ENCODE results near the gene DNAJC3.
A peak's percentile ranks its signal among the peaks of the same experiment; 100 is the strongest.

Gene DNAJC3

GRCh38 chr13:95704510-95704909, 27.6 kb downstream of the DNAJC3 start:
- Histone ChIP-seq H3K4me1 (ENCODE audit: control extremely low read depth in 1 of 4, control insufficient read depth in 4 of 4, insufficient read depth in 4 of 4, low read length in 3 of 4) (peaks cover 9 to 40% (median 17%) of the 10 kb centered on the region in 4 experiments), H3K36me3 (ENCODE audit: control insufficient read depth in 4 of 4, insufficient read depth in 4 of 4, low read length in 3 of 4) (peaks cover 0 to 2% (median 0%) of the 10 kb centered on the region in 4 experiments), H3K27ac (ENCODE audit: insufficient read depth in 1 of 2, low read depth in 1 of 2, low read length in 2 of 2, poor library complexity in 1 of 2, severe bottlenecking in 2 of 2) (no peak overlapping the region), H3K27me3 (replicated peaks in 2 of 5; ENCODE audit: control insufficient read depth in 4 of 5, insufficient read depth in 5 of 5, low read length in 4 of 5) (no peaks in the 10 kb centered on the region), H3K9me3 (ENCODE audit: control extremely low read depth in 1 of 5, control insufficient read depth in 4 of 5, insufficient read depth in 2 of 5, low read depth in 1 of 5, low read length in 4 of 5) (no peaks in the 10 kb centered on the region), H3K4me3 (ENCODE audit: control insufficient read depth in 1 of 7, extremely low read depth in 1 of 7, insufficient read depth in 4 of 7, low read depth in 2 of 7, low read length in 6 of 7) (no peak overlapping the region)
- DNase-seq = no peak
- ChIA-PET CTCF (interaction anchor here (1.6 to 2.1 kb wide), 3 partner anchors 8 to 78 kb away, joined by 3 to 12 read pairs (median 4); no protein-coding TSS in a partner anchor), POLR2A (interaction anchor here (0.6 kb wide), 1 partner anchor 138 kb away, joined by 4 read pairs; no protein-coding TSS in a partner anchor)
- WGBS (ENCODE audit: insufficient coverage) = 100% methylated on average over 1 of the region's 3 CpGs

GRCh38 chr13:95706356-95706755, 29.4 kb downstream of the DNAJC3 start:
- H3K9me3 ChIP-seq (ENCODE audit: control extremely low read depth in 1 of 5, control insufficient read depth in 4 of 5, insufficient read depth in 2 of 5, low read depth in 1 of 5, low read length in 4 of 5) = no peaks in the 10 kb centered on the region
- CTCF ChIA-PET = interaction anchor here (1.2 to 2.1 kb wide), 2 partner anchors 10 to 21 kb away, joined by 3 to 12 read pairs; no protein-coding TSS in a partner anchor

GRCh38 chr13:95707035-95707434, 30.1 kb downstream of the DNAJC3 start:
- no peak for DNase-seq
- POLR2A ChIA-PET = no interaction called here

More at GRCh38 chr13:95706356-95706755, 29.4 kb downstream of the DNAJC3 start:
- DNase-seq = no peak
- WGBS (ENCODE audit: insufficient coverage) = no CpG with 5 or more reads among the region's 1 CpG
- Histone ChIP-seq H3K4me1 (ENCODE audit: control extremely low read depth in 1 of 4, control insufficient read depth in 4 of 4, insufficient read depth in 4 of 4, low read length in 3 of 4) (peaks cover 9 to 40% (median 17%) of the 10 kb centered on the region in 4 experiments), H3K36me3 (ENCODE audit: control insufficient read depth in 4 of 4, insufficient read depth in 4 of 4, low read length in 3 of 4) (peaks cover 2 to 15% (median 7%) of the 10 kb centered on the region in 4 experiments), H3K27me3 (replicated peaks in 2 of 5; ENCODE audit: control insufficient read depth in 4 of 5, insufficient read depth in 5 of 5, low read length in 4 of 5) (no peaks in the 10 kb centered on the region), H3K27ac (ENCODE audit: insufficient read depth in 1 of 2, low read depth in 1 of 2, low read length in 2 of 2, poor library complexity in 1 of 2, severe bottlenecking in 2 of 2) (no peak overlapping the region), H3K4me3 (ENCODE audit: control insufficient read depth in 1 of 7, extremely low read depth in 1 of 7, insufficient read depth in 4 of 7, low read depth in 2 of 7, low read length in 6 of 7) (no peak overlapping the region)
- POLR2A ChIA-PET = no interaction called here

DNA sequence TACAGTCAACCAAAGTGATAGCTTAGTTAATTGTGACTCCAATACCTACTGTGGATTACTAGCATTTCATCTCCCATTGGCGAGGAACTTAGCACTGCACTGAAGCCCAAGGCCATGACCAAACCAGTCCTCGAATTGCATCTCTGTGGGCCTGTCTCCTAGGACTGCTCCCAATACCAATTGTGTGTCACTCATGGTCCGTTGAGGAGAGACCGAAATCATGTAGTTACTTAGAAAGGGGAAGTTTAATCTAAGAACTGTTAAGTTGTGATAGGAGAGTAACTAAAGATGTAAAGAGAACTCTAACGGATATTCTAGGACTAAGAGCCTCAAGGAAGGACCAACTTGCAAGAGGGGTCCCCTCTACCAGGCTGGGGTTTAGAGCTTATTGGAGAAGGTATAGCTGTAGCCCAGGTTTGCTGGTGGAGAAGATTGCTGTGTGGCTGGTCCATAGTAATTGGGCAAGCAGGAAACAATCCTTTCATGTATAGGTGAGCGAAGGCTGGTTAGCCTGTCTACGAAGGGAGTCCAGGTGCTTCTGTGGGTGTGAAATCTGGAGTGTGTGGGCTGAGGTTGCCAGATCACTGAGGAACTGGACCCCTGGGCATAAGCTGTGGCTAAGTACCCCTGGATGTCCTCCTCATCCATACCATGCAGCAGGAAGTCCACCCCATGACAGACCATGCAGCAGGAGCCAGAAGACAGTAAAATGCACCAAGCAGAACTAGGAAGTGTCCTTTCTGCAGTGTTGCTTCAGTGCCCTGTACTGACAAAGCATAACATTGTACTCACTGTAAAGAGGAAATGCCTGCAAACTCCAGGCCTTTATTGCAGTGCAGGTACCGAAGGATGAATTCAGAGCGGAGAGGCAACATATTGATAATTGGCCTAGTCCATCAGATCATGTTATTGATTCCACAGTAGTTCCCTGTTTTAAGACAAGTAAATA, 30.8 kb downstream of the DNAJC3 start:
- peaks cover 9 to 40% (median 17%) of the 10 kb centered on the region in 4 experiments for H3K4me1 ChIP-seq (ENCODE audit: control extremely low read depth in 1 of 4, control insufficient read depth in 4 of 4, insufficient read depth in 4 of 4, low read length in 3 of 4)
- peaks cover 0 to 6% (median 5%) of the 10 kb centered on the region in 5 experiments for H3K9me3 ChIP-seq (ENCODE audit: control extremely low read depth in 1 of 5, control insufficient read depth in 4 of 5, insufficient read depth in 2 of 5, low read depth in 1 of 5, low read length in 4 of 5)
- ChIA-PET POLR2A (no interaction called here), CTCF (interaction anchor here (1.4 to 2.2 kb wide), 3 partner anchors 9 to 48 kb away, joined by 3 to 4 read pairs (median 4); no protein-coding TSS in a partner anchor)
- 64% methylated on average over 5 of the region's 9 CpGs for WGBS (ENCODE audit: insufficient coverage)
- H3K27ac ChIP-seq (ENCODE audit: insufficient read depth in 1 of 2, low read depth in 1 of 2, low read length in 2 of 2, poor library complexity in 1 of 2, severe bottlenecking in 2 of 2) = no peak overlapping the region
- H3K36me3 ChIP-seq (ENCODE audit: control insufficient read depth in 4 of 4, insufficient read depth in 4 of 4, low read length in 3 of 4) = peaks cover 6 to 23% (median 13%) of the 10 kb centered on the region in 4 experiments
- H3K27me3 ChIP-seq (replicated peaks in 2 of 5; ENCODE audit: control insufficient read depth in 4 of 5, insufficient read depth in 5 of 5, low read length in 4 of 5) = no peaks in the 10 kb centered on the region
- H3K4me3 ChIP-seq (ENCODE audit: control insufficient read depth in 1 of 7, extremely low read depth in 1 of 7, insufficient read depth in 4 of 7, low read depth in 2 of 7, low read length in 6 of 7) = peak overlapping the region in 1 of 7 experiments; percentile 6
- peak; percentile 10 to 70 (median 60) for DNase-seq

More at GRCh38 chr13:95707035-95707434, 30.1 kb downstream of the DNAJC3 start:
- Histone ChIP-seq H3K4me3 (ENCODE audit: control insufficient read depth in 1 of 7, extremely low read depth in 1 of 7, insufficient read depth in 4 of 7, low read depth in 2 of 7, low read length in 6 of 7) (no peak overlapping the region), H3K27me3 (replicated peaks in 2 of 5; ENCODE audit: control insufficient read depth in 4 of 5, insufficient read depth in 5 of 5, low read length in 4 of 5) (no peaks in the 10 kb centered on the region), H3K4me1 (ENCODE audit: control extremely low read depth in 1 of 4, control insufficient read depth in 4 of 4, insufficient read depth in 4 of 4, low read length in 3 of 4) (peaks cover 9 to 40% (median 17%) of the 10 kb centered on the region in 4 experiments), H3K36me3 (ENCODE audit: control insufficient read depth in 4 of 4, insufficient read depth in 4 of 4, low read length in 3 of 4) (peaks cover 4 to 16% (median 11%) of the 10 kb centered on the region in 4 experiments), H3K27ac (ENCODE audit: insufficient read depth in 1 of 2, low read depth in 1 of 2, low read length in 2 of 2, poor library complexity in 1 of 2, severe bottlenecking in 2 of 2) (no peak overlapping the region), H3K9me3 (ENCODE audit: control extremely low read depth in 1 of 5, control insufficient read depth in 4 of 5, insufficient read depth in 2 of 5, low read depth in 1 of 5, low read length in 4 of 5) (peaks cover 0 to under 1% (median 0%) of the 10 kb centered on the region in 5 experiments)
- WGBS (ENCODE audit: insufficient coverage) = 77% methylated on average over 3 of the region's 4 CpGs
- CTCF ChIA-PET = interaction anchor here (1.2 to 1.7 kb wide), 3 partner anchors 20 to 47 kb away, joined by 3 to 4 read pairs (median 3); no protein-coding TSS in a partner anchor

- peaks cover 10 to 28% (median 18%) of the 10 kb centered on the region in 4 experiments for H3K36me3 ChIP-seq (ENCODE audit: control insufficient read depth in 4 of 4, insufficient read depth in 4 of 4, low read length in 3 of 4)
- peaks cover 10 to 36% (median 17%) of the 10 kb centered on the region in 4 experiments for H3K4me1 ChIP-seq (ENCODE audit: control extremely low read depth in 1 of 4, control insufficient read depth in 4 of 4, insufficient read depth in 4 of 4, low read length in 3 of 4)
- 66% methylated on average over 3 of the region's 5 CpGs for WGBS (ENCODE audit: insufficient coverage)
- H3K27me3 ChIP-seq (replicated peaks in 2 of 5; ENCODE audit: control insufficient read depth in 4 of 5, insufficient read depth in 5 of 5, low read length in 4 of 5) = no peaks in the 10 kb centered on the region
- peaks cover 0 to 13% (median 9%) of the 10 kb centered on the region in 5 experiments for H3K9me3 ChIP-seq (ENCODE audit: control extremely low read depth in 1 of 5, control insufficient read depth in 4 of 5, insufficient read depth in 2 of 5, low read depth in 1 of 5, low read length in 4 of 5)
- H3K27ac ChIP-seq (ENCODE audit: insufficient read depth in 1 of 2, low read depth in 1 of 2, low read length in 2 of 2, poor library complexity in 1 of 2, severe bottlenecking in 2 of 2) = no peak overlapping the region
- POLR2A ChIA-PET = no interaction called here
- no peak overlapping the region for H3K4me3 ChIP-seq (ENCODE audit: control insufficient read depth in 1 of 7, extremely low read depth in 1 of 7, insufficient read depth in 4 of 7, low read depth in 2 of 7, low read length in 6 of 7)
- CTCF ChIA-PET = interaction anchor here (1.4 to 2.2 kb wide), 3 partner anchors 10 to 48 kb away, joined by 3 to 4 read pairs (median 4); no protein-coding TSS in a partner anchor
- no peak for DNase-seq
Measured at GRCh38 chr13:95708391-95708774, 31.4 kb downstream of the DNAJC3 start.

- H3K9me3 ChIP-seq (ENCODE audit: control extremely low read depth in 1 of 5, control insufficient read depth in 4 of 5, insufficient read depth in 2 of 5, low read depth in 1 of 5, low read length in 4 of 5) = peaks cover 5 to 16% (median 9%) of the 10 kb centered on the region in 5 experiments
- no peaks in the 10 kb centered on the region for H3K27me3 ChIP-seq (replicated peaks in 2 of 5; ENCODE audit: control insufficient read depth in 4 of 5, insufficient read depth in 5 of 5, low read length in 4 of 5)
- peaks cover 15 to 34% (median 24%) of the 10 kb centered on the region in 4 experiments for H3K36me3 ChIP-seq (ENCODE audit: control insufficient read depth in 4 of 4, insufficient read depth in 4 of 4, low read length in 3 of 4)
- no peak overlapping the region for H3K27ac ChIP-seq (ENCODE audit: insufficient read depth in 1 of 2, low read depth in 1 of 2, low read length in 2 of 2, poor library complexity in 1 of 2, severe bottlenecking in 2 of 2)
- WGBS (ENCODE audit: insufficient coverage) = no CpG with 5 or more reads among the region's 4 CpGs
- H3K4me3 ChIP-seq (ENCODE audit: control insufficient read depth in 1 of 7, extremely low read depth in 1 of 7, insufficient read depth in 4 of 7, low read depth in 2 of 7, low read length in 6 of 7) = no peak overlapping the region
- CTCF ChIA-PET = interaction anchor here (1.7 to 2.2 kb wide), 2 partner anchors 11 to 49 kb away, joined by 4 read pairs; no protein-coding TSS in a partner anchor
- POLR2A ChIA-PET = no interaction called here
- no peak for DNase-seq
- H3K4me1 ChIP-seq (ENCODE audit: control extremely low read depth in 1 of 4, control insufficient read depth in 4 of 4, insufficient read depth in 4 of 4, low read length in 3 of 4) = peaks cover 15 to 34% (median 17%) of the 10 kb centered on the region in 4 experiments
Measured at GRCh38 chr13:95708811-95709500, 32.0 kb downstream of the DNAJC3 start.

All from common myeloid progenitor, CD34-positive (primary cell).